Mesenchymal stem cell (in vitro differentiated cells and primary cell): ENCODE data around the gene PKNOX2.
A peak's percentile ranks its signal among the peaks of the same experiment; 100 is the strongest.

Experiments used
- DNase-seq: peaks from one replicate; pipeline ENCODE4 v3.0.0-alpha.2; 2013
- H2AFZ ChIP-seq: one replicate; pipeline ENCODE4 v1.6.1; 2013; ENCODE audit warnings: low read depth, mild to moderate bottlenecking, control low read depth, inconsistent platforms, low read length, moderate library complexity
- H2AK5ac ChIP-seq: 2 replicates; pipeline ENCODE4 v1.6.1; 2013; ENCODE audit warnings: low read length, moderate library complexity, mild to moderate bottlenecking, inconsistent platforms; ENCODE audit not compliant: severe bottlenecking
- H2BK120ac ChIP-seq: one replicate; pipeline ENCODE4 v1.6.1; 2013; ENCODE audit warnings: low read depth, mild to moderate bottlenecking, inconsistent platforms, low read length, moderate library complexity
- H2BK12ac ChIP-seq, 2 experiments: one replicate each; pipeline ENCODE4 v1.6.1; 2013; ENCODE audit warnings: inconsistent platforms in 2 of 2, low read length in 2 of 2, mild to moderate bottlenecking in 2 of 2, moderate library complexity in 2 of 2, control low read depth in 1 of 2
- H2BK15ac ChIP-seq: one replicate; pipeline ENCODE4 v1.6.1; 2013; ENCODE audit warnings: mild to moderate bottlenecking, low read depth, inconsistent platforms; ENCODE audit not compliant: poor library complexity, severe bottlenecking
- H2BK5ac ChIP-seq: 2 replicates; pipeline ENCODE4 v1.6.1; 2013; ENCODE audit warnings: low read depth, mild to moderate bottlenecking, low read length, control low read depth, inconsistent platforms; ENCODE audit not compliant: poor library complexity, severe bottlenecking
- H3K14ac ChIP-seq, 2 experiments: one replicate each; pipeline ENCODE4 v1.6.1; 2013; ENCODE audit warnings: inconsistent platforms in 2 of 2, low read length in 2 of 2, control low read depth in 1 of 2, mild to moderate bottlenecking in 1 of 2, moderate library complexity in 1 of 2
- H3K18ac ChIP-seq, 2 experiments: one replicate each; pipeline ENCODE4 v1.6.1; 2013; ENCODE audit warnings: inconsistent platforms in 2 of 2, low read length in 2 of 2, control low read depth in 1 of 2, low read depth in 1 of 2, mild to moderate bottlenecking in 1 of 2
- H3K23ac ChIP-seq, 2 experiments: one replicate each; pipeline ENCODE4 v1.6.1; 2013; ENCODE audit warnings: inconsistent platforms in 2 of 2, low read length in 2 of 2, mild to moderate bottlenecking in 2 of 2, moderate library complexity in 2 of 2, control low read depth in 1 of 2
- H3K27ac ChIP-seq: 2 replicates; pipeline ENCODE4 v1.5.1; 2013; ENCODE audit warnings: mild to moderate bottlenecking, moderate library complexity, low read length, control low read depth, inconsistent platforms; ENCODE audit not compliant: poor library complexity, severe bottlenecking
- H3K27me3 ChIP-seq, 2 experiments: 2 replicates each; pipeline versions ENCODE4 v1.6.1 to v1.7.0; 2013; ENCODE audit warnings: low read length in 2 of 2, mild to moderate bottlenecking in 2 of 2, moderate library complexity in 2 of 2, control low read depth in 1 of 2, inconsistent platforms in 1 of 2; ENCODE audit not compliant: control insufficient read depth in 1 of 2, insufficient read depth in 1 of 2
- H3K36me3 ChIP-seq, 2 experiments: 2 replicates each; pipeline versions ENCODE4 v1.6.1 to v1.7.0; 2013; ENCODE audit warnings: low read length in 2 of 2, control low read depth in 1 of 2, inconsistent platforms in 1 of 2, low read depth in 1 of 2, mild to moderate bottlenecking in 1 of 2; ENCODE audit not compliant: insufficient read depth in 2 of 2, control insufficient read depth in 1 of 2
- H3K4ac ChIP-seq, 2 experiments: one replicate each; pipeline ENCODE4 v1.6.1; 2013; ENCODE audit warnings: inconsistent platforms in 2 of 2, low read length in 2 of 2, mild to moderate bottlenecking in 2 of 2, moderate library complexity in 2 of 2, control low read depth in 1 of 2, low read depth in 1 of 2
- H3K4me1 ChIP-seq: 2 replicates; pipeline ENCODE4 v1.6.1; 2013; ENCODE audit warnings: low read depth, low read length, control low read depth; ENCODE audit not compliant: control insufficient read depth, insufficient read depth
- H3K4me2 ChIP-seq: 2 replicates; pipeline ENCODE4 v1.6.1; 2013; ENCODE audit warnings: low read length, mild to moderate bottlenecking, inconsistent platforms; ENCODE audit not compliant: poor library complexity, severe bottlenecking
- H3K4me3 ChIP-seq, 2 experiments: 2 replicates each; pipeline versions ENCODE4 v1.5.1 to v1.7.0; 2013; ENCODE audit warnings: low read length in 2 of 2, mild to moderate bottlenecking in 2 of 2, control low read depth in 1 of 2, low read depth in 1 of 2; ENCODE audit not compliant: insufficient read depth in 1 of 2
- H3K79me1 ChIP-seq: replicated peaks from 2 replicates; pipeline ENCODE4 v1.6.1; 2013; ENCODE audit warnings: mild to moderate bottlenecking, control low read depth, low read length, inconsistent platforms; ENCODE audit not compliant: poor library complexity, severe bottlenecking
- H3K9ac ChIP-seq: 2 replicates; pipeline ENCODE4 v1.7.0; 2013; ENCODE audit warnings: mild to moderate bottlenecking, low read length, moderate library complexity
- H3K9me3 ChIP-seq: 2 replicates; pipeline ENCODE4 v1.7.0; 2013; ENCODE audit warnings: mild to moderate bottlenecking, low read length; ENCODE audit not compliant: control insufficient read depth
- H4K8ac ChIP-seq: one replicate; pipeline ENCODE4 v1.6.1; 2013; ENCODE audit warnings: inconsistent platforms, mild to moderate bottlenecking, low read length, moderate library complexity
- H4K91ac ChIP-seq: one replicate; pipeline ENCODE4 v1.6.1; 2013; ENCODE audit warnings: mild to moderate bottlenecking, low read length, inconsistent platforms
- WGBS: methylation state at CpG from one replicate; pipeline ENCODE4 v1.1.7; 2013; ENCODE audit warnings: mixed read lengths; 5-methylcytosine and 5-hydroxymethylcytosine counted together

The PKNOX2 gene

DNA sequence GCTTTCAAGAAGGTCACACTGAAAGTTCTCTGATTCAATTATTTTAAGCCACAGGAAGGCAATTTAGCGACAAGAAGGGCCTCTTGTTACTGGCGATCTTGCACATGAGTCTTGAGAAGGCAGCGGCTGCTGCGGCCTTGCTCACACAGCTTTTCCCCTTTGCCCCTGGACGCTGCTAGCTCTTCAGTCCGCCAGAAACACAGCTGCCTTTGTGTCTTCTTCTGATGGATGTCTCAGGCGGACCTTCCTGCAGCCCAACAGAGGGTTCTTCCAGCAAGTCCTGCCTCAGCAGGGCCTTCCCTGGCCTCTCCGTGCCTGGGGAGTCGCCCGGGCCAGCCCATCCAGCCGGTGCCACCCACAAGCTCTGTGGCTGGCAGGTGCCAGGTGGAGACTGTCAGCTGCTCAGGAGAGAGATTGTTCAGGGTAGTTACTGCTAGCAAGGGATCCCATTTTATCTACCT, 59.4 kb downstream of the PKNOX2 start:
- no peak overlapping the region for H3K27ac ChIP-seq
- H3K4ac ChIP-seq: no peak overlapping the region
- H2BK15ac ChIP-seq: peak overlapping the region; percentile 87
- H3K27me3 ChIP-seq: peaks cover 0 to 27% of the 10 kb centered on the region in 2 experiments
- H2AFZ ChIP-seq: no peak overlapping the region
- peak overlapping the region; percentile 7 for H2AK5ac ChIP-seq
- no peak overlapping the region for H2BK120ac ChIP-seq
- H3K14ac ChIP-seq: no peak overlapping the region
- peak overlapping the region; percentile 20 for H4K91ac ChIP-seq
- DNase-seq: no peak
- H3K4me1 ChIP-seq: peaks cover 38% of the 10 kb centered on the region
- H3K36me3 ChIP-seq: peaks cover 0 to 29% of the 10 kb centered on the region in 2 experiments
- no peak overlapping the region for H3K4me2 ChIP-seq
- no peak overlapping the region for H2BK5ac ChIP-seq
- peak overlapping the region in 1 of 2 experiments; percentile 41 for H3K18ac ChIP-seq
- no peak overlapping the region for H3K9ac ChIP-seq
- H4K8ac ChIP-seq: no peak overlapping the region
- H3K4me3 ChIP-seq: no peak overlapping the region
- peaks cover 52% of the 10 kb centered on the region for H3K79me1 ChIP-seq
- H2BK12ac ChIP-seq: no peak overlapping the region
- WGBS: 79% methylated on average over 11 of the region's 11 CpGs
- no peak overlapping the region for H3K23ac ChIP-seq
- no peaks in the 10 kb centered on the region for H3K9me3 ChIP-seq

- Histone ChIP-seq H2AFZ (no peak overlapping the region), H2BK5ac (no peak overlapping the region), H2AK5ac (peak overlapping the region; percentile 24), H3K27me3 (peaks cover 0 to 26% of the 10 kb centered on the region in 2 experiments), H3K23ac (no peak overlapping the region), H4K8ac (no peak overlapping the region), H3K27ac (no peak overlapping the region), H3K79me1 (peaks cover 54% of the 10 kb centered on the region), H3K4me3 (no peak overlapping the region), H3K4me1 (peaks cover 42% of the 10 kb centered on the region), H3K9me3 (no peaks in the 10 kb centered on the region), H3K4ac (no peak overlapping the region), H2BK120ac (no peak overlapping the region), H3K36me3 (peaks cover 0 to 29% of the 10 kb centered on the region in 2 experiments), H3K4me2 (no peak overlapping the region), H2BK15ac (peak overlapping the region; percentile 87), H3K9ac (no peak overlapping the region), H2BK12ac (no peak overlapping the region), H4K91ac (peak overlapping the region; percentile 20), H3K14ac (no peak overlapping the region), H3K18ac (no peak overlapping the region)
- 67% methylated on average over 14 of the region's 15 CpGs for WGBS
- peak; percentile 27 for DNase-seq
Observed at GRCh38 chr11:125224391-125225021, 60.0 kb downstream of the PKNOX2 start.

GRCh38 chr11:125225401-125225800, 60.9 kb downstream of the PKNOX2 start:
- 81% methylated on average over 2 of the region's 2 CpGs for WGBS

GRCh38 chr11:125226031-125226430, 61.5 kb downstream of the PKNOX2 start:
- no peak overlapping the region for H3K27ac ChIP-seq
- H4K91ac ChIP-seq: no peak overlapping the region
- no peak overlapping the region for H2AK5ac ChIP-seq
- H3K79me1 ChIP-seq: peaks cover 57% of the 10 kb centered on the region
- peaks cover 0 to 26% of the 10 kb centered on the region in 2 experiments for H3K27me3 ChIP-seq
- H4K8ac ChIP-seq: no peak overlapping the region
- H3K9ac ChIP-seq: no peak overlapping the region
- peaks cover 0 to 26% of the 10 kb centered on the region in 2 experiments for H3K36me3 ChIP-seq
- no peak overlapping the region for H3K4ac ChIP-seq
- H2BK15ac ChIP-seq: no peak overlapping the region
- no peak overlapping the region for H3K18ac ChIP-seq
- no peak for DNase-seq
- H3K9me3 ChIP-seq: no peaks in the 10 kb centered on the region
- no peak overlapping the region for H3K4me3 ChIP-seq
- H2AFZ ChIP-seq: no peak overlapping the region
- no peak overlapping the region for H3K23ac ChIP-seq
- WGBS: no CpG with 5 or more reads among the region's 2 CpGs
- H2BK5ac ChIP-seq: no peak overlapping the region
- H3K4me1 ChIP-seq: peaks cover 45% of the 10 kb centered on the region
- H2BK12ac ChIP-seq: no peak overlapping the region
- H2BK120ac ChIP-seq: no peak overlapping the region
- no peak overlapping the region for H3K14ac ChIP-seq
- no peak overlapping the region for H3K4me2 ChIP-seq

More at GRCh38 chr11:125225401-125225800, 60.9 kb downstream of the PKNOX2 start:
- Histone ChIP-seq H3K23ac (peak overlapping the region in 1 of 2 experiments; percentile 51), H2BK12ac (no peak overlapping the region), H3K4ac (no peak overlapping the region), H3K4me2 (no peak overlapping the region), H3K79me1 (peaks cover 60% of the 10 kb centered on the region), H3K36me3 (peaks cover 0 to 29% of the 10 kb centered on the region in 2 experiments), H3K4me1 (peaks cover 46% of the 10 kb centered on the region), H3K4me3 (no peak overlapping the region), H2AK5ac (peak overlapping the region; percentile 46), H3K14ac (no peak overlapping the region), H3K9me3 (no peaks in the 10 kb centered on the region), H4K91ac (no peak overlapping the region), H3K18ac (no peak overlapping the region), H4K8ac (no peak overlapping the region), H2BK5ac (no peak overlapping the region), H2BK120ac (no peak overlapping the region), H2BK15ac (no peak overlapping the region), H3K27me3 (peaks cover 0 to 26% of the 10 kb centered on the region in 2 experiments), H3K9ac (no peak overlapping the region), H2AFZ (no peak overlapping the region), H3K27ac (no peak overlapping the region)
- no peak for DNase-seq
